Measurements from ENCODE around the gene DSPP.

The DSPP gene

DNA sequence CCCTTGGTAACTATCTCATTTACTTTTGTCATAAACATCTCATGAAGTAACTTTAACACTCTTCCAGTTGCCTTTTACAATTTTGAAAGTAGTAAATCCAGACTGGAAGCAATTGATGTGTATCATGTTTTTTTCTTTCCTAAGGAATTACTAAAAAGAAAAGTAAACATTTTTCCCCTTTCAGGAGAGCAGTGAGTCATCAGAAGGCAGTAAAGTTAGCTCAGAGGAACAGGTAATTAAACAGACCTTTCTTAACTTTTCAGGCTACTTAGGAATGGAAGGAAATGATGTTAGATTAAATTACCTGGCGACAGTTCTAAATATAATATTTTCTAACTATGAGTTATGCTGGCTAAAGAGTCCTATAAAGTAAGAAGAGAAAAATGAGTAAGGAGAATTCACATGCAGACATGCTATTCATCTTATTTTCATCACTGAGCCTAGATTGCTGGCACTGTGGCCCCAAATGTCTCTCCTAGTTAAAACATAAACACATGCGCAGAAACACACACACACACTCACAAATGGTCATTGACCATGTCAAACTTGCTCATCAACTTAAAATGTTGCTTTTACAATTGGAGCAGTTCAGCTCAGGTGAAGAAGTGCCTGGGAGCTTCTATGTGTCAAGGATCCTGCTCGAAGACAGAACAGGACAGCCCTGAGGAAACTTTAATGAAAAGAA is 51.1 kb downstream of the DSPP start (continued):
- TF ChIP-seq ZNF302 (tag by site-specific recombination; IDR thresholded peaks at IDR 0.05; ENCODE audit: low read depth): no peak
- TF ChIP-seq ZNF274 (IDR thresholded peaks at IDR 0.05; ENCODE audit: low read length): no peak
- TF ChIP-seq ZNF274 (tag by site-specific recombination; IDR thresholded peaks at IDR 0.05; ENCODE audit: borderline replicate concordance): no peak
- TF ChIP-seq MEIS1 (CRISPR knock-in tag; IDR thresholded peaks at IDR 0.05; ENCODE audit: borderline replicate concordance): no peak
- no peak for TF ChIP-seq ZNF555 (tag by site-specific recombination; conservative IDR thresholded peaks at IDR 0.05)
- TF ChIP-seq ZNF239 (tag by site-specific recombination; IDR thresholded peaks at IDR 0.05): no peak
- TF ChIP-seq, protein P1, sequence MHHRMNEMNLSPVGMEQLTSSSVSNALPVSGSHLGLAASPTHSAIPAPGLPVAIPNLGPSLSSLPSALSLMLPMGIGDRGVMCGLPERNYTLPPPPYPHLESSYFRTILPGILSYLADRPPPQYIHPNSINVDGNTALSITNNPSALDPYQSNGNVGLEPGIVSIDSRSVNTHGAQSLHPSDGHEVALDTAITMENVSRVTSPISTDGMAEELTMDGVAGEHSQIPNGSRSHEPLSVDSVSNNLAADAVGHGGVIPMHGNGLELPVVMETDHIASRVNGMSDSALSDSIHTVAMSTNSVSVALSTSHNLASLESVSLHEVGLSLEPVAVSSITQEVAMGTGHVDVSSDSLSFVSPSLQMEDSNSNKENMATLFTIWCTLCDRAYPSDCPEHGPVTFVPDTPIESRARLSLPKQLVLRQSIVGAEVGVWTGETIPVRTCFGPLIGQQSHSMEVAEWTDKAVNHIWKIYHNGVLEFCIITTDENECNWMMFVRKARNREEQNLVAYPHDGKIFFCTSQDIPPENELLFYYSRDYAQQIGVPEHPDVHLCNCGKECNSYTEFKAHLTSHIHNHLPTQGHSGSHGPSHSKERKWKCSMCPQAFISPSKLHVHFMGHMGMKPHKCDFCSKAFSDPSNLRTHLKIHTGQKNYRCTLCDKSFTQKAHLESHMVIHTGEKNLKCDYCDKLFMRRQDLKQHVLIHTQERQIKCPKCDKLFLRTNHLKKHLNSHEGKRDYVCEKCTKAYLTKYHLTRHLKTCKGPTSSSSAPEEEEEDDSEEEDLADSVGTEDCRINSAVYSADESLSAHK (tag by site-specific recombination; IDR thresholded peaks at IDR 0.05): peak; percentile 70
- TF ChIP-seq ZNF10 (tag by site-specific recombination; IDR thresholded peaks at IDR 0.05): peak; percentile 11; the same call in 1 of the 2 replicates
- TF ChIP-seq ZNF623 (tag by site-specific recombination; IDR thresholded peaks at IDR 0.05): 0 out of 2 replicates have a peak, but pooled peaks have one; percentile 9
- TF ChIP-seq ZNF214 (tag by site-specific recombination; IDR thresholded peaks at IDR 0.05; ENCODE audit: borderline replicate concordance): no peak
- no peak for TF ChIP-seq ZFP37 (tag by site-specific recombination; IDR thresholded peaks at IDR 0.05)
- TF ChIP-seq GLI2 (tag by site-specific recombination; IDR thresholded peaks at IDR 0.05; ENCODE audit: borderline replicate concordance, low read depth): peak; percentile 29; the same call in 1 of the 2 replicates
- no peak for TF ChIP-seq ZFP41 (tag by site-specific recombination; IDR thresholded peaks at IDR 0.05; ENCODE audit: borderline replicate concordance)
- TF ChIP-seq ZSCAN30 (tag by site-specific recombination; IDR thresholded peaks at IDR 0.05): peak; percentile 63; the same call in 1 of the 2 replicates
- TF ChIP-seq MZF1 (tag by site-specific recombination; IDR thresholded peaks at IDR 0.05; ENCODE audit: borderline replicate concordance): peak; percentile 37; the same call in 1 of the 2 replicates
- no peak for TF ChIP-seq ZBTB8A (tag by site-specific recombination; IDR thresholded peaks at IDR 0.05)
- no peak for TF ChIP-seq ZFP3 (tag by site-specific recombination; IDR thresholded peaks at IDR 0.05; ENCODE audit: low read depth)
- no peak for TF ChIP-seq ZNF133 (tag by site-specific recombination; IDR thresholded peaks at IDR 0.05)
- TF ChIP-seq ZNF473 (tag by site-specific recombination; IDR thresholded peaks at IDR 0.05): no peak
- no peak for TF ChIP-seq YY1 (tag by site-specific recombination; IDR thresholded peaks at IDR 0.05)
- no peak for TF ChIP-seq ZNF350 (tag by site-specific recombination; IDR thresholded peaks at IDR 0.05)
- TF ChIP-seq KLF16 (tag by site-specific recombination; IDR thresholded peaks at IDR 0.05): no peak
- no peak for TF ChIP-seq ZNF548 (tag by site-specific recombination; IDR thresholded peaks at IDR 0.05)
- TF ChIP-seq SCRT1 (tag by site-specific recombination; IDR thresholded peaks at IDR 0.05; ENCODE audit: borderline replicate concordance): peak; percentile 57; the same call in 1 of the 2 replicates
- no peak for TF ChIP-seq ZNF544 (tag by site-specific recombination; IDR thresholded peaks at IDR 0.05)
- TF ChIP-seq KLF8 (tag by site-specific recombination; IDR thresholded peaks at IDR 0.05): peak; percentile 85
- TF ChIP-seq, protein P2, sequence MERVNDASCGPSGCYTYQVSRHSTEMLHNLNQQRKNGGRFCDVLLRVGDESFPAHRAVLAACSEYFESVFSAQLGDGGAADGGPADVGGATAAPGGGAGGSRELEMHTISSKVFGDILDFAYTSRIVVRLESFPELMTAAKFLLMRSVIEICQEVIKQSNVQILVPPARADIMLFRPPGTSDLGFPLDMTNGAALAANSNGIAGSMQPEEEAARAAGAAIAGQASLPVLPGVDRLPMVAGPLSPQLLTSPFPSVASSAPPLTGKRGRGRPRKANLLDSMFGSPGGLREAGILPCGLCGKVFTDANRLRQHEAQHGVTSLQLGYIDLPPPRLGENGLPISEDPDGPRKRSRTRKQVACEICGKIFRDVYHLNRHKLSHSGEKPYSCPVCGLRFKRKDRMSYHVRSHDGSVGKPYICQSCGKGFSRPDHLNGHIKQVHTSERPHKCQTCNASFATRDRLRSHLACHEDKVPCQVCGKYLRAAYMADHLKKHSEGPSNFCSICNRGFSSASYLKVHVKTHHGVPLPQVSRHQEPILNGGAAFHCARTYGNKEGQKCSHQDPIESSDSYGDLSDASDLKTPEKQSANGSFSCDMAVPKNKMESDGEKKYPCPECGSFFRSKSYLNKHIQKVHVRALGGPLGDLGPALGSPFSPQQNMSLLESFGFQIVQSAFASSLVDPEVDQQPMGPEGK (tag by site-specific recombination; IDR thresholded peaks at IDR 0.05): peak; percentile 42; the same call in 1 of the 2 replicates
- no peak for TF ChIP-seq ZNF560 (tag by site-specific recombination; IDR thresholded peaks at IDR 0.05; ENCODE audit: borderline replicate concordance)
- no peak for TF ChIP-seq ZEB2 (tag by site-specific recombination; IDR thresholded peaks at IDR 0.05)
- TF ChIP-seq ZNF660 (tag by site-specific recombination; IDR thresholded peaks at IDR 0.05): no peak
- TF ChIP-seq, protein P3, sequence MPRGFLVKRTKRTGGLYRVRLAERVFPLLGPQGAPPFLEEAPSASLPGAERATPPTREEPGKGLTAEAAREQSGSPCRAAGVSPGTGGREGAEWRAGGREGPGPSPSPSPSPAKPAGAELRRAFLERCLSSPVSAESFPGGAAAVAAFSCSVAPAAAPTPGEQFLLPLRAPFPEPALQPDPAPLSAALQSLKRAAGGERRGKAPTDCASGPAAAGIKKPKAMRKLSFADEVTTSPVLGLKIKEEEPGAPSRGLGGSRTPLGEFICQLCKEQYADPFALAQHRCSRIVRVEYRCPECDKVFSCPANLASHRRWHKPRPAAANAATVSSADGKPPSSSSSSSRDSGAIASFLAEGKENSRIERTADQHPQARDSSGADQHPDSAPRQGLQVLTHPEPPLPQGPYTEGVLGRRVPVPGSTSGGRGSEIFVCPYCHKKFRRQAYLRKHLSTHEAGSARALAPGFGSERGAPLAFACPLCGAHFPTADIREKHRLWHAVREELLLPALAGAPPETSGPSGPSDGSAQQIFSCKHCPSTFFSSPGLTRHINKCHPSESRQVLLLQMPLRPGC (tag by site-specific recombination; IDR thresholded peaks at IDR 0.05): peak; percentile 84; the same call in 1 of the 2 replicates
- TF ChIP-seq SCRT2 (tag by site-specific recombination; IDR thresholded peaks at IDR 0.05): peak; percentile 72
- no peak for TF ChIP-seq ZNF175 (tag by site-specific recombination; IDR thresholded peaks at IDR 0.05)
- peak; percentile 75 for TF ChIP-seq ZSCAN23 (tag by site-specific recombination; IDR thresholded peaks at IDR 0.05)
- TF ChIP-seq, protein P4, sequence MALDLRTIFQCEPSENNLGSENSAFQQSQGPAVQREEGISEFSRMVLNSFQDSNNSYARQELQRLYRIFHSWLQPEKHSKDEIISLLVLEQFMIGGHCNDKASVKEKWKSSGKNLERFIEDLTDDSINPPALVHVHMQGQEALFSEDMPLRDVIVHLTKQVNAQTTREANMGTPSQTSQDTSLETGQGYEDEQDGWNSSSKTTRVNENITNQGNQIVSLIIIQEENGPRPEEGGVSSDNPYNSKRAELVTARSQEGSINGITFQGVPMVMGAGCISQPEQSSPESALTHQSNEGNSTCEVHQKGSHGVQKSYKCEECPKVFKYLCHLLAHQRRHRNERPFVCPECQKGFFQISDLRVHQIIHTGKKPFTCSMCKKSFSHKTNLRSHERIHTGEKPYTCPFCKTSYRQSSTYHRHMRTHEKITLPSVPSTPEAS (tag by site-specific recombination; IDR thresholded peaks at IDR 0.05): 0 out of 2 replicates have a peak, but pooled peaks have one; percentile 6
